Lower leg skin (tissue), 4 donors: Measurements from ENCODE around the gene STK4. TPM values are rescaled to one million over a fixed set of nuclear protein-coding genes. Genes with fewer than 3 reads are reported as not detected.

Experiments used
- DNase-seq, 2 donors: peaks; one replicate each; pipeline ENCODE4 v3.0.0-alpha.2; 2019; ENCODE audit warnings: low spot score in 2 of 2
- H3K4me3 ChIP-seq: fragments of 200-600 bp; sonication (generic); 2 replicates; pipeline ENCODE4 v1.5.1; 2017; ENCODE audit warnings: mild to moderate bottlenecking, low read depth; ENCODE audit not compliant: poor library complexity, severe bottlenecking
- POLR2A ChIP-seq, 2 donors: fragments of 450-650 bp; IDR thresholded peaks; one replicate each; pipeline ENCODE4 v1.6.1; 2016 to 2017; ENCODE audit warnings: antibody characterized with exemption in 2 of 2, mild to moderate bottlenecking in 1 of 2, moderate library complexity in 1 of 2
- WGBS, 2 donors: methylation state at CpG; one replicate each; pipeline ENCODE4 v1.1.5; 2018; 5-methylcytosine and 5-hydroxymethylcytosine counted together
- intact Hi-C: fragments of 100-400 bp; cut with DNase I; formaldehyde crosslinking; loops from one replicate; pipeline ENCODE4 v1.15.0; 2023; ENCODE audit warnings: low total_unique reads
- total RNA-seq, 4 donors: library from RNA; depleted of rRNA; stranded (reverse); fragments of >200 nt; gene quantifications; one replicate each; pipeline ENCODE4 v1.1.0, GENCODE V29; 2016
- TF ChIP-seq, protein P1 (sequence below), 3 donors: fragments of 450-650 bp; IDR thresholded peaks; one replicate each; pipeline ENCODE4 v1.5.1; 2016; ENCODE audit warnings: antibody characterized with exemption in 3 of 3, mild to moderate bottlenecking in 3 of 3, moderate library complexity in 2 of 3

The STK4 gene
- total RNA-seq, 4 donors from 2014 or later, result 27.0 to 37.4 (median 28.2) TPM

DNA sequence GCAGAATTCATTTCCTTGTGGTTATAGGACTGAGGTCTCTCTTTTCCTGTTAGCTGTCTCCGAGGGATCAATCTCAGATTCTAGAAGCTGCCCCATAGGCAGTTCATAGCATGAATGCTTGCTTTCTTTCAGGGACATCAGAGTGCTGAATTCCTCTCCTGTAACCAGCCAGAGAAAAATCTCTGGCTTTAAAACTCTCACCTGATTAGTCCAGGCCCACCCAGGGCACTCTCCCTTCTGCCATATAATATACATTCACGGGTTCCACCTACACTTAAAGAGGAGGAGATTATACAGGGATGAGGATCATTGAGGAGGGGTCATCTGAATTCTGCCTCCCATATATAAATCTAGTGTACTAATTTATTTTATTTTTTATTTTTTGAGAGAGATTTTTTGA is 136.8 kb downstream of the STK4 start:
- no peak for DNase-seq
- WGBS, 2 donors, result 82 to 84% methylated on average over 2 of the region's 2 CpGs
- intact Hi-C loops, result no loop called here
- no peak overlapping the region for H3K4me3 ChIP-seq
- TF ChIP-seq, protein P1, sequence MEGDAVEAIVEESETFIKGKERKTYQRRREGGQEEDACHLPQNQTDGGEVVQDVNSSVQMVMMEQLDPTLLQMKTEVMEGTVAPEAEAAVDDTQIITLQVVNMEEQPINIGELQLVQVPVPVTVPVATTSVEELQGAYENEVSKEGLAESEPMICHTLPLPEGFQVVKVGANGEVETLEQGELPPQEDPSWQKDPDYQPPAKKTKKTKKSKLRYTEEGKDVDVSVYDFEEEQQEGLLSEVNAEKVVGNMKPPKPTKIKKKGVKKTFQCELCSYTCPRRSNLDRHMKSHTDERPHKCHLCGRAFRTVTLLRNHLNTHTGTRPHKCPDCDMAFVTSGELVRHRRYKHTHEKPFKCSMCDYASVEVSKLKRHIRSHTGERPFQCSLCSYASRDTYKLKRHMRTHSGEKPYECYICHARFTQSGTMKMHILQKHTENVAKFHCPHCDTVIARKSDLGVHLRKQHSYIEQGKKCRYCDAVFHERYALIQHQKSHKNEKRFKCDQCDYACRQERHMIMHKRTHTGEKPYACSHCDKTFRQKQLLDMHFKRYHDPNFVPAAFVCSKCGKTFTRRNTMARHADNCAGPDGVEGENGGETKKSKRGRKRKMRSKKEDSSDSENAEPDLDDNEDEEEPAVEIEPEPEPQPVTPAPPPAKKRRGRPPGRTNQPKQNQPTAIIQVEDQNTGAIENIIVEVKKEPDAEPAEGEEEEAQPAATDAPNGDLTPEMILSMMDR (IDR thresholded peaks at IDR 0.05), result no peak
- no peak for TF ChIP-seq POLR2A (IDR thresholded peaks at IDR 0.05)

DNA sequence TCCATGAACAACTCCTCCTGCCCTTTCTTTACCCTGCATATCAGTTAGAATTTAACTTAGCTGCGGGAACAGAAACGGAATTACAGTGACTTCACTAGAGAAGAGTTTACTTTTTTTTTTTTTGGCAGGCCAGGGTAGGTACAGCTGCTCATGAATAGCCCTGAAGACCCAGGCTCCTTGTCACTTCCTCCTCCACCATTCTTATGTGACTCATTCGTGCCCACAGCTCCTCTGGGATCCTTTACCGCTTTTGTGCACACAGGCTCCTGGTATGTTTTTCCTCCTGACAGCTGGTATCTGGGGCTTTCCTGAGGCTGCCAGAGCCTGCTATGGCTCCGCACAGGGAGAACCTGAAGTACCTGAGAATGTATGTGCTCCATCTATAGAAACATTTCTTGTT is 138.5 kb downstream of the STK4 start:
- 51 to 57% methylated on average over 5 of the region's 5 CpGs for WGBS, 2 donors
- no peak for DNase-seq
- intact Hi-C loops, result no loop called here
- no peak overlapping the region for H3K4me3 ChIP-seq
- TF ChIP-seq, protein P1 (IDR thresholded peaks at IDR 0.05), result no peak
- TF ChIP-seq POLR2A (IDR thresholded peaks at IDR 0.05), result no peak

DNA sequence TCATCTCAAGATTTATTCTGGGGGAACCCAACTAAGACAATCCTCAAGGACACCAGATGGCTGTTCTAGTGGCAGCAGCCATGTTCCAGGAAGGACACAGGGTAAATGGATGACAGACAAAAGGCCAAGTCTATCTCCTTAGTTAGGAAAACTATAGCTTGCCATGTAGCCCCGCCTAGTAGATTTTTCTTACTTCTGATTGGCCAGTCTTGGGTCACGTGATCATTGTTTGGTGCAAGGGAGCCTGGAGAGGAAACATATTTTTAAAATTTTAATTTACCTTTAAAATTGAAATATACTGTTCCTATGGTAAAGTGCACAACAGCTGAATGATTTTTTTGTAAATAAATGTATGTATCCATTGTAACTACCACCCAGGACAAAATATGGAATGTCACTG is 139.0 kb downstream of the STK4 start:
- H3K4me3 ChIP-seq, result no peak overlapping the region
- no peak for DNase-seq
- WGBS, 2 donors, result 86 to 94% methylated on average over 2 of the region's 2 CpGs
- intact Hi-C loops, result no loop called here
- no peak for TF ChIP-seq POLR2A (IDR thresholded peaks at IDR 0.05)
- TF ChIP-seq, protein P1 (IDR thresholded peaks at IDR 0.05), result no peak

DNA sequence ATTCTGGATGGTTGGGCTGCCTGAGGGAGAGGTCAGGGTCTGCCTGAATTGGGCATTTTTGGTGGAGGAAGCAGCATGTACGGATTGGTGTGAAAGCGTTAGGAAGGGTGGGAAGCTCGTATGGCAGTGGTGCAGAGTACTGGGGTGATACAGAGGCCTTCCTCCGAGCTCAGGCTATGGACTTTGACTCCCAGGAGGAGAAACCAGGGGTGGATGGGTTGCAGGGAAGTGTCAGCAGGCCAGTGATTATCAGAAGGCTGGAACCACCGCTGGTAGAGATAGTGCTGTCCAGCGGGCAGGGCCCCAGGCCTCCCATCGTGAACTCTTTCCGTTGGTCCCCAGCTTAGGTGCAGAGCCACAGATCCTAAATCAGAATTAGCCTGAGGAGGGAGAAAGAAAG is 143.3 kb downstream of the STK4 start:
- DNase-seq, result no peak
- H3K4me3 ChIP-seq, result no peak overlapping the region
- 82 to 84% methylated on average over 8 of the region's 8 CpGs for WGBS, 2 donors
- TF ChIP-seq, protein P1 (IDR thresholded peaks at IDR 0.05), result no peak
- TF ChIP-seq POLR2A (IDR thresholded peaks at IDR 0.05), result no peak
- intact Hi-C loops, result no loop called here

DNA sequence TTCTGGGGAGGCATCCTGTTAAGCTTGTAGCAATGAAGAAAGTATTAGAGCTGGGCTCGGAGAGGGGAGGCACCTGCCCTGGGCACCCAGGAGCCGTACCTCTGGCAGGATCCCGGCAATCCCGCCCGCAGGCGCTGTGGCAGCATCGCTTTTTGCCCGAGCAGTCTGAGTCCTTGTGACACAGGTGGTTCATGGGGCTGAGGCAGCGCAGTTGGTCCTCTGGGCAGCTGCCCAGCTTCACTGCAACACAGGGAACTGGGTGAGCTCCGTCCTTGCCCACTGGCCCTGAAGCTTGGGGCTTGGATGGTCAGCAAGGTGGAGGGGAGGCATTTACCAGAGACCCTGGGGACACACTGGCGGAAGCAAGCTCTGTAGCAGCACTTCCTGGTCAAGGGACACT is 144.0 kb downstream of the STK4 start:
- DNase-seq, result no peak
- H3K4me3 ChIP-seq, result no peak overlapping the region
- intact Hi-C loops, result no loop called here
- TF ChIP-seq, protein P1 (IDR thresholded peaks at IDR 0.05), result no peak
- no peak for TF ChIP-seq POLR2A (IDR thresholded peaks at IDR 0.05)
- 81 to 89% methylated on average over 10 to 11 of the region's 11 CpGs for WGBS, 2 donors

DNA sequence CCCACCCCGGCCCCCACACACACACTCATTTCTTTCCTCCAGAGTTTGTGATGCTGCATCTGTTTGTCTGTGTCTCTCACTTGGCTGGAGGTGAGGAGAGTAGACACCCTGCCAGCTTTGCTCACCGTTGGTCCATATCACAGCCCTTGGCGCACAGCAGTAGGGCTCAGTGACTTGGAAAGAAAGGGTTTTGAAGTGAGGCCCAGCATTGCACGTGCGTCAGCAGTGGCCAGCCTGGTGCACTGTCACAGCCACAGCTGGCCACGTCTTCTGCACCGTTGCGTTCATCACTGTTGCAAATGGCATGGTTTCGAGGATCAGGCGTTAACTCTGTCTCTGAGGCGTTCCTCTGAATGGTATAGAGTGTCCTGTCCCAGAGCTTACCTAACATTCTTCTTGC is 145.0 kb downstream of the STK4 start:
- 76 to 81% methylated on average over 11 of the region's 11 CpGs for WGBS, 2 donors
- DNase-seq, result no peak
- intact Hi-C loops, result no loop called here

More for the DNA sequence above, 145.0 kb downstream of the STK4 start:
- TF ChIP-seq, protein P1 (IDR thresholded peaks at IDR 0.05), result no peak
- no peak overlapping the region for H3K4me3 ChIP-seq
